ENCODE measurements around the gene ADGRV1. TPM values are rescaled to one million over a fixed set of nuclear protein-coding genes. Genes with fewer than 3 reads are reported as not detected.

ADGRV1 gene
- total and polyA plus RNA-seq, 9 of the 15 experiments (the other 6 are each of a cell fraction or from before 2014, with no cell fraction given): 21.7 to 156 (median 58.2) TPM

DNA sequence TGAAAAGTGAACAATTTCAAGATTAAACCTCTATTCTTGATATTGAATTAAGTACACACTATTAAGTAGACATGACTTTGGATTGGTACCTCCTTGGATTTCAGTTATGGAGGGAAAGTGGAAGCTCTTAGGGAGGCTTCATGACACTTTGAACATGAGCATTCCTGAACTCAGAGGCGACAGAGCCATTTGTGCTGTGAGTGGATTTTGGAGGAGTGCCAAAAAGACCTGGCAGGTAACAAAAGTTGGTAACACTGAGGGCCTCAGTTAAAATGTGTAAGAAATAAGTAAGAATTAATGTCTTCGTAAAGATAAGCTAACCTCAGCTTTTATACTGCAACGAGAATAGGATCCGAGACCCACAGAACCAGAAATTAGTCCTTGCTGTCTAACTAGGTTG lies 467.9 kb downstream of the ADGRV1 start:
- intact Hi-C loops (cut with micrococcal nuclease) (no loop called here), in situ Hi-C loops (cut with MboI) (no loop called here)
- no peak overlapping the region for H3K4me3 ChIP-seq
- ChIA-PET POLR2A (interaction anchor here (0.7 kb wide), 1 partner anchor 395 kb away, joined by 3 read pairs; no protein-coding TSS in a partner anchor), CTCF (ENCODE audit: low intra/inter-chr PET ratio) (no interaction called here)
- no peaks in the 10 kb centered on the region for H3K36me3 ChIP-seq (ENCODE audit: control insufficient read depth, insufficient read depth, low read length)
- no peak overlapping the region for H3K9ac ChIP-seq (ENCODE audit: insufficient read depth in 1 of 2, low read depth in 2 of 2, low read length in 2 of 2)
- no peaks in the 10 kb centered on the region for H3K9me1 ChIP-seq (ENCODE audit: control insufficient read depth, insufficient read depth, low read length)
- peak; percentile 61 for TF ChIP-seq NFIC (IDR thresholded peaks at IDR 0.05)
- no peak for TF ChIP-seq XRCC4 (IDR thresholded peaks at IDR 0.05; ENCODE audit: extremely low read depth, insufficient read depth, insufficient read length)
- H3K79me2 ChIP-seq (ENCODE audit: control insufficient read depth, insufficient read depth, low read length): no peaks in the 10 kb centered on the region
- WGBS (ENCODE audit: insufficient coverage, low coverage, missing lambda C conversion rate): 80% methylated on average over 4 of the region's 4 CpGs
- H3K4me1 ChIP-seq (replicated peaks in 1 of 2; ENCODE audit: control insufficient read depth in 2 of 2, insufficient read depth in 2 of 2, low read length in 2 of 2): peaks cover 0 to 9% of the 10 kb centered on the region in 2 experiments; a peak in 3 of 5 replicates
- H3K27ac ChIP-seq (ENCODE audit: extremely low read depth, low read depth, low read length): no peak overlapping the region
- no peak overlapping the region for H3K4me2 ChIP-seq (ENCODE audit: insufficient read depth, low read length)
- H2AFZ ChIP-seq (ENCODE audit: low read depth, low read length): no peak overlapping the region
- FAIRE-seq (no peak), ATAC-seq (no peak), DNase-seq (ENCODE audit: extremely low read depth in 1 of 4, low spot score in 3 of 4) (no peak)
- no peaks in the 10 kb centered on the region for H4K20me1 ChIP-seq (replicated peaks; ENCODE audit: control insufficient read depth, insufficient read depth, low read length)
- no peaks in the 10 kb centered on the region for H3K9me3 ChIP-seq (replicated peaks; ENCODE audit: control insufficient read depth, insufficient read depth, low read depth, low read length)
- no TSS peak for BruUV-seq (replicated peaks)
- no peaks in the 10 kb centered on the region for H3K27me3 ChIP-seq (ENCODE audit: control insufficient read depth in 2 of 2, insufficient read depth in 2 of 2, low read length in 2 of 2)

DNA sequence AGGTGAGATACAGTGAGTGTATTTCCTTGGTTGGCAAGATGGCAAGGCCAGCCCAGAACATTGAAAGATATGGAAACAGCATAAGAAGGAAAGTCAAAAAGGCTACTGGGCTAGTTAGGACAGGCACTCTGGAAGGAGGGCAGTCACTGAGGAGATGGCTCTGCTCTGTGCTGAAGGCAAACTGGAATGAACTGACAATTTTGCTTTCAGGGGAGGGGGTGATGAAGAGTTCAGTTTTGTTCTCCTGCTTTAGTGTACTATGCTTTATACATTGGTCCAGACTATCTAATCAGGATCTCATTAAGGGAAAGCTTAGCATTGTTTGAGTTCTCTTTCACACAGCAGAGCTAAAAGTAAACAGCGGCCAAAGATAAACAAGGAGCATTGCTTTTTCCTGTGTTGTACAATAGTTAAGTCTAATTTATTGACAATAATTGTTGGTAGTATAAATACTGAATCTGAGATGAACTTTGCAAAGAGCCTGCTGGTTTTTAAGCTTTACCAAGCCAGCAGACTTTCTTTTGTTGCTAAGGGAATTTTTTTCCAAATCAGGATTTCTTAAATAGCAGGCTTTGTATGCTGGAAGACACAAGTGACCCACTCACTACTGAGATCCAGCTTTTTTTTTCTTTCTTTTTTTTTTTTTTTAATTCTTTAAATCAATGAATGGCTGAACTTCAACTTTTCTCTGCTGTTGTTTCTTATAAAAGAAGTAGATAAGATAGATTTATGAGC lies 469.0 kb downstream of the ADGRV1 start:
- H3K4me1 ChIP-seq (replicated peaks in 1 of 2; ENCODE audit: control insufficient read depth in 2 of 2, insufficient read depth in 2 of 2, low read length in 2 of 2): peaks cover 0 to 9% of the 10 kb centered on the region in 2 experiments; a peak in 2 of 5 replicates
- no peak overlapping the region for H3K9ac ChIP-seq (ENCODE audit: insufficient read depth in 1 of 2, low read depth in 2 of 2, low read length in 2 of 2)
- WGBS (ENCODE audit: insufficient coverage, low coverage, missing lambda C conversion rate): 63% methylated on average over 1 of the region's 1 CpG
- intact Hi-C loops (cut with micrococcal nuclease) (no loop called here), in situ Hi-C loops (cut with MboI) (no loop called here)
- no peak overlapping the region for H3K27ac ChIP-seq (ENCODE audit: extremely low read depth, low read depth, low read length)
- H3K4me3 ChIP-seq: no peak overlapping the region
- H3K27me3 ChIP-seq (ENCODE audit: control insufficient read depth in 2 of 2, insufficient read depth in 2 of 2, low read length in 2 of 2): no peaks in the 10 kb centered on the region
- no peaks in the 10 kb centered on the region for H3K9me1 ChIP-seq (ENCODE audit: control insufficient read depth, insufficient read depth, low read length)
- H2AFZ ChIP-seq (ENCODE audit: low read depth, low read length): no peak overlapping the region
- H3K36me3 ChIP-seq (ENCODE audit: control insufficient read depth, insufficient read depth, low read length): no peaks in the 10 kb centered on the region
- no peaks in the 10 kb centered on the region for H3K79me2 ChIP-seq (ENCODE audit: control insufficient read depth, insufficient read depth, low read length)
- DNase-seq (ENCODE audit: extremely low read depth in 1 of 4, low spot score in 3 of 4) (no peak), ATAC-seq (peak; percentile 47), FAIRE-seq (no peak)
- ChIA-PET POLR2A (interaction anchor here (0.7 to 1.8 kb wide), 4 partner anchors 9 to 46 kb away, joined by 3 to 4 read pairs (median 3); no protein-coding TSS in a partner anchor), CTCF (ENCODE audit: low intra/inter-chr PET ratio) (no interaction called here)
- no TSS peak for BruUV-seq (replicated peaks)
- H3K9me3 ChIP-seq (replicated peaks; ENCODE audit: control insufficient read depth, insufficient read depth, low read depth, low read length): no peaks in the 10 kb centered on the region
- no peak overlapping the region for H3K4me2 ChIP-seq (ENCODE audit: insufficient read depth, low read length)
- H4K20me1 ChIP-seq (replicated peaks; ENCODE audit: control insufficient read depth, insufficient read depth, low read length): no peaks in the 10 kb centered on the region
- TF ChIP-seq WHSC1 (IDR thresholded peaks at IDR 0.05; ENCODE audit: low read length) (no peak), PHB (CRISPR knock-in tag; IDR thresholded peaks at IDR 0.05) (no peak), FOXK2 (conservative IDR thresholded peaks at IDR 0.05 in 1 of 2, IDR thresholded peaks at IDR 0.05 in 1 of 2; ENCODE audit: low read depth in 2 of 2) (peak; percentile 31 to 40; a peak in 1 of 4 replicates), ZNF232 (CRISPR knock-in tag; IDR thresholded peaks at IDR 0.05) (no peak), ARHGAP35 (IDR thresholded peaks at IDR 0.05; ENCODE audit: partially characterized antibody) (no peak), ZNF354B (CRISPR knock-in tag; IDR thresholded peaks at IDR 0.05) (no peak), ZNF780A (CRISPR knock-in tag; IDR thresholded peaks at IDR 0.05) (no peak)
- TF ChIP-seq, protein P1, sequence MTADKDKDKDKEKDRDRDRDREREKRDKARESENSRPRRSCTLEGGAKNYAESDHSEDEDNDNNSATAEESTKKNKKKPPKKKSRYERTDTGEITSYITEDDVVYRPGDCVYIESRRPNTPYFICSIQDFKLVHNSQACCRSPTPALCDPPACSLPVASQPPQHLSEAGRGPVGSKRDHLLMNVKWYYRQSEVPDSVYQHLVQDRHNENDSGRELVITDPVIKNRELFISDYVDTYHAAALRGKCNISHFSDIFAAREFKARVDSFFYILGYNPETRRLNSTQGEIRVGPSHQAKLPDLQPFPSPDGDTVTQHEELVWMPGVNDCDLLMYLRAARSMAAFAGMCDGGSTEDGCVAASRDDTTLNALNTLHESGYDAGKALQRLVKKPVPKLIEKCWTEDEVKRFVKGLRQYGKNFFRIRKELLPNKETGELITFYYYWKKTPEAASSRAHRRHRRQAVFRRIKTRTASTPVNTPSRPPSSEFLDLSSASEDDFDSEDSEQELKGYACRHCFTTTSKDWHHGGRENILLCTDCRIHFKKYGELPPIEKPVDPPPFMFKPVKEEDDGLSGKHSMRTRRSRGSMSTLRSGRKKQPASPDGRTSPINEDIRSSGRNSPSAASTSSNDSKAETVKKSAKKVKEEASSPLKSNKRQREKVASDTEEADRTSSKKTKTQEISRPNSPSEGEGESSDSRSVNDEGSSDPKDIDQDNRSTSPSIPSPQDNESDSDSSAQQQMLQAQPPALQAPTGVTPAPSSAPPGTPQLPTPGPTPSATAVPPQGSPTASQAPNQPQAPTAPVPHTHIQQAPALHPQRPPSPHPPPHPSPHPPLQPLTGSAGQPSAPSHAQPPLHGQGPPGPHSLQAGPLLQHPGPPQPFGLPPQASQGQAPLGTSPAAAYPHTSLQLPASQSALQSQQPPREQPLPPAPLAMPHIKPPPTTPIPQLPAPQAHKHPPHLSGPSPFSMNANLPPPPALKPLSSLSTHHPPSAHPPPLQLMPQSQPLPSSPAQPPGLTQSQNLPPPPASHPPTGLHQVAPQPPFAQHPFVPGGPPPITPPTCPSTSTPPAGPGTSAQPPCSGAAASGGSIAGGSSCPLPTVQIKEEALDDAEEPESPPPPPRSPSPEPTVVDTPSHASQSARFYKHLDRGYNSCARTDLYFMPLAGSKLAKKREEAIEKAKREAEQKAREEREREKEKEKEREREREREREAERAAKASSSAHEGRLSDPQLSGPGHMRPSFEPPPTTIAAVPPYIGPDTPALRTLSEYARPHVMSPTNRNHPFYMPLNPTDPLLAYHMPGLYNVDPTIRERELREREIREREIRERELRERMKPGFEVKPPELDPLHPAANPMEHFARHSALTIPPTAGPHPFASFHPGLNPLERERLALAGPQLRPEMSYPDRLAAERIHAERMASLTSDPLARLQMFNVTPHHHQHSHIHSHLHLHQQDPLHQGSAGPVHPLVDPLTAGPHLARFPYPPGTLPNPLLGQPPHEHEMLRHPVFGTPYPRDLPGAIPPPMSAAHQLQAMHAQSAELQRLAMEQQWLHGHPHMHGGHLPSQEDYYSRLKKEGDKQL (CRISPR knock-in tag; IDR thresholded peaks at IDR 0.05; ENCODE audit: borderline replicate concordance): no peak

Data from K562 (cell line).